ENCODE measurements around the gene TRAF6. TPM values are rescaled to one million over a fixed set of nuclear protein-coding genes. Genes with fewer than 3 reads are reported as not detected.

Gene TRAF6
- total RNA-seq, 1 experiment from 2014 or later, result 9.3 TPM

DNA sequence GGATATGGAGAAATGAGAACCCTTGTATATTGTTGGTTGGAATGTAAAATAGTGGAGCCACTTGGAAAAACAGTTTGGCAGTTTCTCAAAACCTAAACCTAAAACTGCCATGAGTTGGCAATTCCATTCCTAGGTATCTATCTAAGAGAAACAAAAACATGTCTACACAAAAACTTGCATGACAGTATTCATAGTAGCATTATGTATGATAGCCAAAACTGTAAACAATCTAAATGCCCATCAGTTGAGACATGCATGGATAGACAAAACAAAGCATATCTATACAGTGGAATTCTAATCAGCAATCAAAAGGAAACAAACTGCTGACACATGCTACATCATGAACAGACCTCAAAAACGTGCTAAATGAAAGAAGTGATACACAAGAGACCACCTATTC lies 34.9 kb downstream of the TRAF6 start:
- Histone ChIP-seq H3K4me2 (ENCODE audit: low read length) (no peak overlapping the region), H4K20me1 (ENCODE audit: insufficient read depth) (no peaks in the 10 kb centered on the region), H3K9ac (ENCODE audit: low read length) (no peak overlapping the region), H3K79me2 (ENCODE audit: insufficient read depth, low read length) (no peaks in the 10 kb centered on the region), H3K4me1 (ENCODE audit: control insufficient read depth in 1 of 2, insufficient read depth in 2 of 2, low read length in 2 of 2) (no peaks in the 10 kb centered on the region), H3K27me3 (ENCODE audit: insufficient read depth, low read length) (peaks cover 11% of the 10 kb centered on the region; the same call in 1 of the 2 replicates), H2AFZ (ENCODE audit: low read depth, low read length, poor library complexity, severe bottlenecking) (no peak overlapping the region), H3K9me2 (ENCODE audit: insufficient read depth) (no peaks in the 10 kb centered on the region), H3K4me3 (replicated peaks in 1 of 2; ENCODE audit: low read depth in 1 of 2, low read length in 2 of 2) (no peak overlapping the region), H3K36me3 (ENCODE audit: control insufficient read depth in 1 of 2, insufficient read depth in 2 of 2, low read length in 2 of 2) (no peaks in the 10 kb centered on the region), H3K9me3 (ENCODE audit: control insufficient read depth in 1 of 2, insufficient read depth in 1 of 2, low read depth in 1 of 2, low read length in 2 of 2) (no peaks in the 10 kb centered on the region), H3K27ac (ENCODE audit: low read depth, low read length) (no peak overlapping the region)
- ChIA-PET CTCF (interaction anchor here (5.6 kb wide), 1 partner anchor 184 kb away, joined by 76 read pairs; the partner anchor contains the start of gene COMMD9), POLR2A (no interaction called here), RAD21 (ENCODE audit: low non-redundant PET in 1 of 2, low total read pairs in 2 of 2, uncharacterized antibody in 2 of 2, unreplicated experiment in 2 of 2) (no interaction called here)
- intact Hi-C loops (cut with micrococcal nuclease), result loop anchor here (10.0 kb wide), 1 partner anchor 980 kb away; no protein-coding TSS in a partner anchor
- no peak for DNase-seq (ENCODE audit: low read depth, low spot score)
- no TSS peak for BruUV-seq (replicated peaks)
- ATAC-seq, result no peak
- TF ChIP-seq SP1 (IDR thresholded peaks at IDR 0.05; ENCODE audit: low read depth) (no peak), ZNF274 (IDR thresholded peaks at IDR 0.05; ENCODE audit: low read depth, low read length) (no peak), EZH2 (IDR thresholded peaks at IDR 0.05) (no peak)
- TF ChIP-seq, protein P1, sequence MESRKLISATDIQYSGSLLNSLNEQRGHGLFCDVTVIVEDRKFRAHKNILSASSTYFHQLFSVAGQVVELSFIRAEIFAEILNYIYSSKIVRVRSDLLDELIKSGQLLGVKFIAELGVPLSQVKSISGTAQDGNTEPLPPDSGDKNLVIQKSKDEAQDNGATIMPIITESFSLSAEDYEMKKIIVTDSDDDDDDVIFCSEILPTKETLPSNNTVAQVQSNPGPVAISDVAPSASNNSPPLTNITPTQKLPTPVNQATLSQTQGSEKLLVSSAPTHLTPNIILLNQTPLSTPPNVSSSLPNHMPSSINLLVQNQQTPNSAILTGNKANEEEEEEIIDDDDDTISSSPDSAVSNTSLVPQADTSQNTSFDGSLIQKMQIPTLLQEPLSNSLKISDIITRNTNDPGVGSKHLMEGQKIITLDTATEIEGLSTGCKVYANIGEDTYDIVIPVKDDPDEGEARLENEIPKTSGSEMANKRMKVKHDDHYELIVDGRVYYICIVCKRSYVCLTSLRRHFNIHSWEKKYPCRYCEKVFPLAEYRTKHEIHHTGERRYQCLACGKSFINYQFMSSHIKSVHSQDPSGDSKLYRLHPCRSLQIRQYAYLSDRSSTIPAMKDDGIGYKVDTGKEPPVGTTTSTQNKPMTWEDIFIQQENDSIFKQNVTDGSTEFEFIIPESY (IDR thresholded peaks at IDR 0.05; ENCODE audit: extremely low read depth, insufficient replicate concordance, low read length), result no peak

DNA sequence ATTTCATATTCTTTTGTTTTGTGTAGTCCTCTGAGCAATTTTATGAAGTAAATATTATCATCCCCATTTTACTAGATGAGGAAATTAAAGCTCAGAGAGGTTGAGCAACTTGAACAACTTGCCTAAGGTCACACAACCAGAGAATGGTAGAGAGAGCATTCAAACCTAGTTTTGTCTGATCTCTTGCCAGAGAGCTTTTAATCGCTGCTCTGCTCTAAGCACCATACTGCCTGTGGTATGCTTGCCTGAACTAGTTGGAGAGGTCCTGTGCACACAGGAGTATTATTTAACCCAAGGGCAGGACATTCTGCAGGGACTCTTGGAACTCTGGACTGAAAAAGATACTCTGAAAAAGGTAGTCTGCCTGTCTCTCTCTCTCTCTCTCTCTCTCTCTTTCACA lies 38.5 kb downstream of the TRAF6 start:
- Histone ChIP-seq H2AFZ (ENCODE audit: low read depth, low read length, poor library complexity, severe bottlenecking) (no peak overlapping the region), H3K79me2 (ENCODE audit: insufficient read depth, low read length) (no peaks in the 10 kb centered on the region), H3K4me1 (ENCODE audit: control insufficient read depth in 1 of 2, insufficient read depth in 2 of 2, low read length in 2 of 2) (no peaks in the 10 kb centered on the region; a peak in 1 of 4 replicates), H3K9ac (ENCODE audit: low read length) (no peak overlapping the region), H3K9me3 (ENCODE audit: control insufficient read depth in 1 of 2, insufficient read depth in 1 of 2, low read depth in 1 of 2, low read length in 2 of 2) (no peaks in the 10 kb centered on the region), H3K4me3 (replicated peaks in 1 of 2; ENCODE audit: low read depth in 1 of 2, low read length in 2 of 2) (no peak overlapping the region), H3K4me2 (ENCODE audit: low read length) (no peak overlapping the region), H3K27me3 (ENCODE audit: insufficient read depth, low read length) (peaks cover 16% of the 10 kb centered on the region; the same call in 1 of the 2 replicates), H3K27ac (ENCODE audit: low read depth, low read length) (no peak overlapping the region), H4K20me1 (ENCODE audit: insufficient read depth) (no peaks in the 10 kb centered on the region), H3K36me3 (ENCODE audit: control insufficient read depth in 1 of 2, insufficient read depth in 2 of 2, low read length in 2 of 2) (no peaks in the 10 kb centered on the region), H3K9me2 (ENCODE audit: insufficient read depth) (no peaks in the 10 kb centered on the region)
- ChIA-PET RAD21 (ENCODE audit: low non-redundant PET in 1 of 2, low total read pairs in 2 of 2, uncharacterized antibody in 2 of 2, unreplicated experiment in 2 of 2) (no interaction called here), CTCF (no interaction called here), POLR2A (no interaction called here)
- TF ChIP-seq, protein P2, sequence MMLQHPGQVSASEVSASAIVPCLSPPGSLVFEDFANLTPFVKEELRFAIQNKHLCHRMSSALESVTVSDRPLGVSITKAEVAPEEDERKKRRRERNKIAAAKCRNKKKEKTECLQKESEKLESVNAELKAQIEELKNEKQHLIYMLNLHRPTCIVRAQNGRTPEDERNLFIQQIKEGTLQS (IDR thresholded peaks at IDR 0.05), result no peak
- TF ChIP-seq, protein P3, sequence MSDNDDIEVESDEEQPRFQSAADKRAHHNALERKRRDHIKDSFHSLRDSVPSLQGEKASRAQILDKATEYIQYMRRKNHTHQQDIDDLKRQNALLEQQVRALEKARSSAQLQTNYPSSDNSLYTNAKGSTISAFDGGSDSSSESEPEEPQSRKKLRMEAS (IDR thresholded peaks at IDR 0.05), result no peak
- TF ChIP-seq, protein P4, sequence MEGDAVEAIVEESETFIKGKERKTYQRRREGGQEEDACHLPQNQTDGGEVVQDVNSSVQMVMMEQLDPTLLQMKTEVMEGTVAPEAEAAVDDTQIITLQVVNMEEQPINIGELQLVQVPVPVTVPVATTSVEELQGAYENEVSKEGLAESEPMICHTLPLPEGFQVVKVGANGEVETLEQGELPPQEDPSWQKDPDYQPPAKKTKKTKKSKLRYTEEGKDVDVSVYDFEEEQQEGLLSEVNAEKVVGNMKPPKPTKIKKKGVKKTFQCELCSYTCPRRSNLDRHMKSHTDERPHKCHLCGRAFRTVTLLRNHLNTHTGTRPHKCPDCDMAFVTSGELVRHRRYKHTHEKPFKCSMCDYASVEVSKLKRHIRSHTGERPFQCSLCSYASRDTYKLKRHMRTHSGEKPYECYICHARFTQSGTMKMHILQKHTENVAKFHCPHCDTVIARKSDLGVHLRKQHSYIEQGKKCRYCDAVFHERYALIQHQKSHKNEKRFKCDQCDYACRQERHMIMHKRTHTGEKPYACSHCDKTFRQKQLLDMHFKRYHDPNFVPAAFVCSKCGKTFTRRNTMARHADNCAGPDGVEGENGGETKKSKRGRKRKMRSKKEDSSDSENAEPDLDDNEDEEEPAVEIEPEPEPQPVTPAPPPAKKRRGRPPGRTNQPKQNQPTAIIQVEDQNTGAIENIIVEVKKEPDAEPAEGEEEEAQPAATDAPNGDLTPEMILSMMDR (IDR thresholded peaks at IDR 0.05 in 2 of 3, conservative IDR thresholded peaks at IDR 0.05 in 1 of 3; ENCODE audit: borderline replicate concordance in 1 of 3, insufficient read depth in 1 of 3, low read depth in 2 of 3, low read length in 2 of 3), result no peak
- no peak for TF ChIP-seq POLR2A (IDR thresholded peaks at IDR 0.05; ENCODE audit: borderline replicate concordance, extremely low read depth, insufficient read depth, insufficient read length)
- no peak for TF ChIP-seq ELF1 (IDR thresholded peaks at IDR 0.05; ENCODE audit: borderline replicate concordance, low read depth)
- TF ChIP-seq YY1 (IDR thresholded peaks at IDR 0.05; ENCODE audit: extremely low read depth, insufficient replicate concordance, low read depth, low read length), result no peak
- no peak for TF ChIP-seq RAD21 (IDR thresholded peaks at IDR 0.05; ENCODE audit: low read depth)
- no peak for TF ChIP-seq EZH2 (IDR thresholded peaks at IDR 0.05)
- TF ChIP-seq CEBPB (IDR thresholded peaks at IDR 0.05; ENCODE audit: low read depth), result no peak
- no peak for TF ChIP-seq SP1 (IDR thresholded peaks at IDR 0.05; ENCODE audit: low read depth)
- TF ChIP-seq CBX3 (IDR thresholded peaks at IDR 0.05; ENCODE audit: low read depth), result no peak
- no peak for TF ChIP-seq ZFX (IDR thresholded peaks at IDR 0.05)
- no peak for TF ChIP-seq EGR1 (IDR thresholded peaks at IDR 0.05; ENCODE audit: low read depth)
- no peak for TF ChIP-seq SRF (IDR thresholded peaks at IDR 0.05; ENCODE audit: low read depth)
- TF ChIP-seq EZH2phosphoT487 (IDR thresholded peaks at IDR 0.05; ENCODE audit: borderline replicate concordance), result no peak
- ATAC-seq (no peak), DNase-seq (ENCODE audit: low read depth, low spot score) (no peak)
- intact Hi-C loops (cut with micrococcal nuclease), result loop anchor here (10.0 kb wide), 1 partner anchor 977 kb away; no protein-coding TSS in a partner anchor
- no TSS peak for BruUV-seq (replicated peaks)

Measured in HCT116 (cell line).